NT2/D1 (cell line): Measurements from ENCODE around the gene MSMP.

ENCODE experiments used
- SUZ12 ChIP-seq: IDR thresholded peaks from 2 replicates; pipeline ENCODE4 v1.6.1; 2011; ENCODE audit not compliant: insufficient read length, insufficient read depth; ENCODE audit errors: extremely low read depth
- YY1 ChIP-seq: IDR thresholded peaks from 2 replicates; pipeline ENCODE4 v1.6.1; 2011; ENCODE audit not compliant: insufficient read length, insufficient read depth
- ZNF274 ChIP-seq: IDR thresholded peaks from 2 replicates; pipeline ENCODE4 v1.6.1; 2011; ENCODE audit warnings: mild to moderate bottlenecking, low read depth, low read length

DNA sequence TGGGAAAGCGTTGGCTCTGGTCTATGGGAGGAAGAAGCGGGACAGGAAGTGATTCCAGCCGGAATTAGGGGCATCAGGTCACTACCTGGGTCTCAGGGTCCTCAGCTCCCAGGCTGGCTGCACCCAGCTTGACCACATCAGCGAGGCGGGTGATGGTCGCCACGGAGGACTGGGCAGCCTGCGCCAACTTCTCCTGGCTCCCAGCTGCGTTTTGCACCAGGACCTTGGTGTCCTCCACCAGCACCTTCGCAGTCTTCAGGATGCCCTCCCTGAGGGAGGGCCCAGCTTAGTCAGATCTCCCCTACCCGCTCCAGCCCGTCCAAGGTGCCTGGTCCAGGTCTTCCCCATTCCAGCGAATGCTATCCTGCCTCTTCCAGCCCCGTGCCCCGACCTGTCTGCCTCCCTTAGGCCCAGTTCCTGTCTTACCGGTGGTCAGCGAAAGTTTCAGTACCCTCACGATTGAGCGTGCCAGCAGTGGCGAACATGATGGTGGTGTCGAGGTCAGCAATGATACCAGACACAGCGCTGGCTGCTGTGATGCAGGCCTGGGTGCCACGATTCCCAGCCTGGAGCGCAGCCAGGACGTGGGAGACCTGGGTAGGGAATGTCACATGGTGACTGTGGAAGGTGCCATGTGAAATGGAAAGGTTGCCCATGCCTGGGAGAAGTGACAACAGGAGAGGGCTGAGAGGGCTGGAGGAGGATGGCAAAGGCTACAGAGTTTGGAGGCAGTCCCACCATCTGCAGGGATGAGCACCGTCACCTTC, 50.0 kb downstream of the MSMP start:
- no peak for TF ChIP-seq YY1
- no peak for TF ChIP-seq ZNF274
- TF ChIP-seq SUZ12 = no peak
